Measurements from ENCODE around the gene PAK6.

DNA sequence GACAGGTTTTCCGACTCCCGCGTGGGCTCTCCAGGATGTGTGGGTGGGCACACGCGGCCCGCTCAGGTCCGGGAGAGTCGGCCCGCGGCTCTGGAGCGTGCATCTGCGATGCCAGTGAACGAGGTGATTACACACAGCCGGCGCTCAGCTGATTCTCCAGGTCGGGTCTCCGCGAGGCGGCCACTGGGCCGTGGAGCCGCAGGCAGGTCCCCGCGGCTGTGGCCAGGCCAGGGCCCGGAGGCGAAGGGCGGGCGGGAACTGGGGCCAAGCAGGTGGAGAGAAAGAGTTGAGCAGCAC is 13.2 kb downstream of the PAK6 start:
- TF ChIP-seq, protein P1, sequence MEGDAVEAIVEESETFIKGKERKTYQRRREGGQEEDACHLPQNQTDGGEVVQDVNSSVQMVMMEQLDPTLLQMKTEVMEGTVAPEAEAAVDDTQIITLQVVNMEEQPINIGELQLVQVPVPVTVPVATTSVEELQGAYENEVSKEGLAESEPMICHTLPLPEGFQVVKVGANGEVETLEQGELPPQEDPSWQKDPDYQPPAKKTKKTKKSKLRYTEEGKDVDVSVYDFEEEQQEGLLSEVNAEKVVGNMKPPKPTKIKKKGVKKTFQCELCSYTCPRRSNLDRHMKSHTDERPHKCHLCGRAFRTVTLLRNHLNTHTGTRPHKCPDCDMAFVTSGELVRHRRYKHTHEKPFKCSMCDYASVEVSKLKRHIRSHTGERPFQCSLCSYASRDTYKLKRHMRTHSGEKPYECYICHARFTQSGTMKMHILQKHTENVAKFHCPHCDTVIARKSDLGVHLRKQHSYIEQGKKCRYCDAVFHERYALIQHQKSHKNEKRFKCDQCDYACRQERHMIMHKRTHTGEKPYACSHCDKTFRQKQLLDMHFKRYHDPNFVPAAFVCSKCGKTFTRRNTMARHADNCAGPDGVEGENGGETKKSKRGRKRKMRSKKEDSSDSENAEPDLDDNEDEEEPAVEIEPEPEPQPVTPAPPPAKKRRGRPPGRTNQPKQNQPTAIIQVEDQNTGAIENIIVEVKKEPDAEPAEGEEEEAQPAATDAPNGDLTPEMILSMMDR (conservative IDR thresholded peaks at IDR 0.05; ENCODE audit: low read depth, low read length), result no peak
- TF ChIP-seq EZH2 (IDR thresholded peaks at IDR 0.05; ENCODE audit: low read length, unreplicated experiment) (no peak), EZH2phosphoT487 (IDR thresholded peaks at IDR 0.05; ENCODE audit: borderline replicate concordance, low read length) (no peak)
